ENCODE results near the gene TRIM7.
"Not testable (repeated sequence)": the region's sequence is repeated elsewhere in the genome, so short reads cannot be mapped to it uniquely, and the experiment has no call there.

Gene TRIM7

GRCh38 chr5:181190711-181191525 is 14.1 kb downstream of the TRIM7 start:
- no peak for DNase-seq

DNA sequence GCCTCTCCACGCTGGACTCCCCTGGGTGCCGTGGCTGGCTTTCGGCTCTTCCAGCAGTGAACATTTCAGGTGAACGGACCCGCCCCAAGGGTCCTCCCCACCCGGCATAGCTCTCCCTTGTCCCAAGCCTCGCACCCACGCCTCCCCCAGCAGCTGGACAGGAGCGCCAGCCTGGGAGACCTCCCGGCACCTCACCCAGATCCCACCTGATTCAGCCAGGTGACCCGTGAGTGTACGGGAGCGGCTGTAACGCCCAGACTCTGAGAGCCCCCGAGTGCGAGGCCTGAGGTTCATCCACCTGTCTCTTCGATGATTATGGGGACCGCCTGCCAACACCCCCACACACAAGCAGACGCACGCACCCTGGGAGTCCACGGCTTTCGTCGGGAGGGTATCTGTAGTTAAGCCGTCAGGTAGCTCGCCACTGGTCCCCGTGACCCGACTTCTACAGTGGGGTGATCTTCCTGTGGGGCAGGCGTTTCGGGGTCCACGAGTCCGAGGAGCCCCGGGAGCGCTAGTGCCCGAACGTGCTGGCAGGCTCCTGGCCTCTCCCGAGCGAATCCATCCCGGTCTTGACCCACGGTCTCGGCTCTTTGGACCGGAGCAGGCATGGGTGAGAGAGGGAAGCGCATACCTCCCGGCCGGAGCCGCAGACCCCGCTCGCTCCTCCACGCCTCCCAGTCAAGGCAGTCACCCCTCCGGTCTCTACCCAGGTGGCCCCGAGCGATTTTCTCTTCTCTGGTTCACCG is 14.9 kb downstream of the TRIM7 start:
- DNase-seq: no peak

DNA sequence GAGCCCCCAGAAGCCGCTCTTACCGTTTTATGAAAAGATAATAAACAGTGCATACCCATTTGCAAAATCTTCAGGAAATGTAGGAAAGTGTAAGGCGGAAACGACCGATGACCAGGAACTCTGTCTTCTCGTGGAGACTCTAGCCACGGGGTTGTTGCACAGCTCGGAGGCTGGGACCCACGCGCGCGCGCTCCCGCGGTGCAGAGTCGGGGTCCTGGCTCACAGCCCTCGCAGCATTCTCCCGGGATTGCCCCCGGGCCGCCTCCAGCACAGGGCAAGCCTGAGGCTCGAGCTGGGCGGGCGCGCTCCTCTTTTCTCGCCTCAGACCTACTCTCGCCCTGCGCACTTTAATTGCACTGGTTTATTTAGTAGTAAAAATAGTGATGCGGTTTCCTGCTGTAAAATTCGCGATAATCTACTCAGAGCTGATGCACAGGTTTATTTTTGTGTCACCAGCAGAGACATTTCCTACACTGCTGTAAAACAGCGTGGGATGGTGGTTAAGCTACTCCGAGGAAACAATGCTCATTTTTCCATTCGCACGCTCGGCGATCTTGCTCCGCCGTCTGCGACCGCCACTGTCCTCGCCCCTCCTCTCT is 15.5 kb downstream of the TRIM7 start:
- no peak for DNase-seq

GRCh38 chr5:181188700-181189362 is 16.2 kb downstream of the TRIM7 start:
- DNase-seq: no peak

DNA sequence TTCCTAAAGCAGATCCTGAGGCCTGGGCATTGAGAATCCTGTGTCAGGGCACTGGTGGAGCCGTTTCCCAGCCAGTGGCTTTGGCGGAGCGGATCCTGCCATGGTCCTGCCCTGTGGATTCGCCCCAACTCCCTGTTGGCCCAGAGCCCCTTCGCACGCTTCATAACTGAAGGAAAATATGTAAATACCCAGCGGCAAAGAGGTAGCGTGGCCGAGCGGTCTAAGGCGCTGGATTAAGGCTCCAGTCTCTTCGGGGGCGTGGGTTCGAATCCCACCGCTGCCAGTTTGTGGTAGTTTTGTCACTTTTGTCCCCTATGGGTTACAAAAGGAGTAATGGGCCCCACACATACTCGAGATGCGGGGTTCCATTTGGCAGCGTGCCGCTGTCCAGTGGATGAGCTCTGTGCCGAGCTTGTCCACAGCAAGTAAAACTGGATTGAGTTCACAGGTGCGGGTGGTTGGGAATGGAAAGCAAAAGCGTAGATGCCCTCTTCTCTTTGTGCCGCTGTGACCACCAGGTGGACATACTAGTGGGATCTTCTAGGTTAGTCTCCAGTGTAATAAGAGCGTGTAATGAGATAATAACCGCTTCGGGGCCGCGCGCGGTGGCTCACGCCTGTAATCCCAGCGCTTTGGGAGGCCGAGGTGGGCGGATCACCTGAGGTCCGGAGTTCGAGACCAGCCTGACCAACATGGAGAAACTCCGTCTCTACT is 17.3 kb downstream of the TRIM7 start:
- DNase-seq: no peak

DNA sequence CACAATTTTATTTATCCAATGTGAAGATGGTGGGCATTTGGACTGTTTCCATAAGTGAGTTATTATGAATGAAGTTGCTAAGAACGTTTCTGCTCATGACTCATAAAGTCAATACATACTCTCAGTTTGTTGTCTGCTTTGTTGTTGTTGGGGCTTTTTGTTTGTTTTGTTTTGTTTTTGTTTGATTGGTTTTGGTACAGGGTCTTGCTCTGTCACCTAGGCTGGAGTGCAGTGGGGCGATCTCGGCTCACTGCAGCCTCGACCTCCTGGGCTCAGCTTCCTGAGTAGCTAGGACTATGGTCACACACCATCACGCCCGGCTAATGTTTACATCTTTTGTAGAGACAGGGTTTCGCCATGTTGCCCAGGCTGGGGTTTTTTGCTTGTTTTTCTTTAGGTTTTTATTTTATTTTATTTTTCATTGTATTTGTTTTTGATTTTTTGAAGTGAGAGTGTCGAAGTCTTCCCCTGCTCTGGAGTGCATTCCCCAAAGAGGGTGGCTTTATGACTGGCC is 18.0 kb downstream of the TRIM7 start:
- no peak for DNase-seq

DNA sequence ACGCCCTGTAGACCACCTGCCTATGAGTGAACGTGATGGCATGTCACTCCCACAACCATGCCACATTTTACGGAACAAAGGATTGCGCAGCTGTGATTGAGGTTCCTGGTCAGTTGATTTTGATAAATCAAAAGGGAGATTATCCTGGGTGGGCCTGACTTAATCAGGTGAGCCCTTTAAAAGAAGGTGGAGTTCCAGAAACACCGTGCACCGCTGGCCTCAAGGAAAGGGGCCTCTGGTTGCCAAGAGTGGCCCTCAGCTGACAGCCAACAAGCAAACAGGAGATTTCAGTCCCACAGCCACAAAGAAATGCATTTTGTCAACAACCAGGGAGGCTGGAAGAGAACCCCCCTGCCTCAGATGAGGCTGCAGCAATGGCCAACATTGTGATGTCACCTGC is 19.0 kb downstream of the TRIM7 start:
- no peak for DNase-seq

- DNase-seq: no peak
Measured at GRCh38 chr5:181185560-181185959, 19.4 kb downstream of the TRIM7 start.

DNA sequence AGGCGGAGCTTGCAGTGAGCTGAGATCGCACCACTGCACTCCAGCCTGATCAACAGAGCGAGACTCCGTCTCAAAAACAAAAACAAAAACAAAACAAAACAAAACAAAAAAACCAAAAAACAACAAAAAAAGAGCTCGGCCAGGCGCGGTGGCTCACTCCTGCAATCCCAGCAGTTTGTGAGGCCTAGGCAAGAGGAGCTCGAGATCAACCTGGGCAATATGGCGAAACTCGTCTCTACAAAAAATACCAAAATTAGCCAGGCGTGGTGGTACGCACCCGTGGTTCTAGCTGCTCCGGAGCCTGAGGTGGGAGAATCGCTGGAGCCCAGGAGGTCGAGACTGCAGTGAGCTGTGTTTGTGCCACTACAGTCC is 20.2 kb downstream of the TRIM7 start:
- no peak for DNase-seq

GRCh38 chr5:181182651-181183050 is 22.3 kb downstream of the TRIM7 start:
- DNase-seq: no peak

DNA sequence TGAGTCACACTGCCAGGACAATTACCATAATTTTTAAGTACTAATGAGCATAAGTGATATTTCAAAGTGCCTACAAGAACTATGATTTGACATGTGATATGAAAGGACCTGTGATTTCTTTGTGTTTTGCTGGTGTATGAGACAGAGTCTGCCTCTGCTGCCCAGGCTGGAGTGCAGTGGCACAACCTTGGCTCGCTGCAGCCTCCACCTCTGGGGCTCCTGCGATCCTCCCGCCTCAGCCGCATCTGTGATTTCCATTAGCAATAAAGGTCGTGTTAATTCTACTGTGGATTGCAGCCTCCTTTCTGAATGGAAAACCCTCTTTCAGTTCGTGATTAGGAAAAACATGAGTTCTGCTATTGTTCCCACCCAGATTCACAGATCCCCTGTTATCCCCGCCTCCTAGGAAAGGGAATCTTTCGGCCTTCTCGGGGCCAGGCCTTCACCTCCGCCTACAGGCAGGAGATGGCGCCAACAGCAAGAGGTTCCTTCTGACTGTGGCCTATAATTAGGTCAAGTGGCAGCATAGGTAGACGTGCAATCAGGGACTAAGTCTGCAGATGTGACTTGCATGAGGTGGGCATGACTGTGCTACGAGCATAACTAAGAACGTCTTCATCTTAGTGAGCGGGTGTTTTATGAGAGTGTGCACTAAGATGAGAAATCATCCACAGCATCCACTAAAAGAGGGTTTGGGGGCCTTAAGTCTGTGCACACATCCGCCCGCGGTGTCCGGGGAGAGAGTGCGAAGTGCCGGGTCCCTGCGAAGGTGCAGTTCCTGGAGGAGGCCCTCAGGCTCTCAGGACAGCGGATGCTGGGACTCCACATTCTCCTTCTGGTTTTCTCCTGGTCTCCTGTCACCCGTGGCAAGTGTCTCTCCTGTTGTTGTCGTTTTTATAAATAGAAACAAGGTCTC is 23.1 kb downstream of the TRIM7 start:
- no peak for DNase-seq

DNA sequence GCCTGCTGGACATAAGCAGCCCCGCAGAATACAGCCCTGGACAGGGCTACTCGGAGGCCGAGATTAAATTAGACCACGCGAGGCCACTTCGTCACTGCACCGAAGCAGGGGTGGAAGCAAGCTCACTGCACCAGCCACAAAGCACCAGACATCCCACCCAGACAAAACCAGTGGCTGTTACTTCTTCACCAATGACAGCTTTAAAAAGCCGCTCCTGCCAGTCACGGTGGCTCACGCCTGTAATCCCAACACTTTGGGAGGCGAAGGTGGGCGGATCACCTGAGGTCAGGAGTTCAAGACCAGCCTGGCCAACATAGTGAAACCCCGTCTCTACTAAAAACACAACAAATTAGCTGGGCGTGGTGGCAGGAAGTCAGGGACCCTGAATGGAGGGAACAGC is 27.4 kb downstream of the TRIM7 start:
- not testable (repeated sequence) for DNase-seq

GRCh38 chr5:181176254-181176952 is 28.6 kb downstream of the TRIM7 start:
- no peak for DNase-seq

DNA sequence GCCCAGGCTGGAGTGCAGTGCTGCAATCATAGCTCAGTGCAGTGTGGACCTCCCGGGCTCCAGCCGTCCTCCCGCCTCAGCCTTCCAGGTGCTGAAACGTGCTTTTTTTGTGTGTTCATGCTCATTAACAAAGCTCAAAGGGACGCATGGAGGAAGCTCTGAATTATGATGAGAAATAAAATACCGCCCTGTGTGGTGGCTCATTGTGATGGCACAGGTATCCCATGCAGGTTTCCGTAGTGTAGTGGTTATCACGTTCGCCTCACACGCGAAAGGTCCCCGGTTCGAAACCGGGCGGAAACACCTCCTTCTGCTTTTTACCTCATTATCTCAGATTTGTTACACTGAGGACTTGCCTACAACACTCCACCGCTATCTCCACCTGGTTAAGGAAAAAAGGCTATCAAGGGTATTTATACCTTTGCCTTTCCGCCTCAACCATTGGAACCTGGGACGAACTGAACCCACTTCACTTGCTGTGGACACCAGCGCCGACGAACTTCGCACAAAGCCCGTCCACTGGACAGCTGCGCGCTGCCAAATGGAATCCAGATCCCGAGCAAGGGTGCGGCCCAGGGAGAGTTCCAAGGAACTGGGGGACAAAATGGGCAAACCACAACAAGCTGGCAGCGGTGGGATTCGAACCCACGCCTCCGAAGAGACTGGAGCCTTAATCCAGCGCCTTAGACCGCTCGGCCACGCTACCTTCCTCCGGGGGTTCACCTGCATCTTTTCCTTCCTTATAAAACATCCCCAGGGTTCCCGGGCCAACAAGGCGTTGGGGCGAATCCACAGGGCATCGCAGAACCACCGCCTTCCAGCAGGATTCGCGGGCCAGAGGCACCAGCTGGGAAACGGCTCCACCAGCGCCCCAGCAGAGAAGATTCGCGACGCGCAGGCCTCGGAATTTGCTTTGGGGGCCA is 31.3 kb downstream of the TRIM7 start:
- DNase-seq: no peak

DNA sequence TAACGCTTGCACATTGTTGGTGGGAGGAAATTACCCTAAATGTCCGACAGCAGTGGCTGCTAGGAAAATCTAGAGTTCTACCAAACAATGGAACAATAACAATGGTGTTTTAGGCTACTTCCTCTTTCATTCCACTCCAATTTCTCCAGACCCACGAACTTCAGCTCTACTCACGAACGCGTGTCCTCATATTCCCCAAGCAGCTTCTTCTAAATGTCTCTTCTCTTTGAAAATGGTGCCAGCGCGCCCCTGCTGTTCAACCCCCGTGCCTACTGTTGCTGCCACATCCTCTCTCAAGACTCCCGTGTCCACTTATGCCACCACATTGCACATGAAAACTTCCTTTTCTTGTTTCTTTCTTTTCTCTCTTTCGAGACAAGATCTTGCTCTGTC is 32.0 kb downstream of the TRIM7 start:
- no peak for DNase-seq

- DNase-seq: no peak
Measured at GRCh38 chr5:181171782-181172181, 33.2 kb downstream of the TRIM7 start.

GRCh38 chr5:181170996-181171395 is 34.0 kb downstream of the TRIM7 start:
- no peak for DNase-seq

DNA sequence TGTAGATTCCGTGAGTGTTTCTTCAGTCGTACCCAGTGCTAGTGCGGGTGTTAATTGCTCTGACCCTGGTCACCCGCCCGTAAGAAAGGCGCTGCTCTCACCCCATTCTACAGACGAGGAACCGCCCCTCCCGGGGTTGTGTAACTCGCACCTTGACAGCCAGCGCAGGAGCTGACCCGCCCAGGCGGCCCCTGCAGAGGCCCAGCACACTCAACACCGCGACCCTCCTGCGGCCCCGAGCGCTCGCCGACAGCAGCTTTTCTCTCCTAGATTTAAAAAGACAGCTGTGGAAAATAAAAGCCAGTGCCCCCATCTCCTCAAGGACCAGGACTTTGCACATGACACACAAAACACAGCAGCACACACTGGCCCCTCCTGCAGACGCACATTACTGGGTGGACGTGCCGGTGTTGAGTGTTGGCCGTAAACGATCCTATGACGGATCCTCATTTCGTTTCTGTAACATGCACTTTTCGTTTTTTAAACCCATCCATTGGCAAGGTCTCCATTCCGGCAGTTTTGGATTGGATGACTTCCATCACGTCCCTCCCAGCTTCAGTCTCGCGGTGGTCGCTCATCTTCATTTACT is 34.7 kb downstream of the TRIM7 start:
- no peak for DNase-seq

Measured in stimulated activated naive CD4-positive, alpha-beta T cell (primary cell).